Hippocampal formation (tissue), 2 donors: Measurements from ENCODE around the gene PROCR.
"Not testable (repeated sequence)": the region's sequence is repeated elsewhere in the genome, so short reads cannot be mapped to it uniquely, and the experiment has no call there.

Source experiments
- DNase-seq, 2 donors: peaks; one replicate each; lab custom pipeline; 2025; lab: John Stamatoyannopoulos, UW

The PROCR gene

DNA sequence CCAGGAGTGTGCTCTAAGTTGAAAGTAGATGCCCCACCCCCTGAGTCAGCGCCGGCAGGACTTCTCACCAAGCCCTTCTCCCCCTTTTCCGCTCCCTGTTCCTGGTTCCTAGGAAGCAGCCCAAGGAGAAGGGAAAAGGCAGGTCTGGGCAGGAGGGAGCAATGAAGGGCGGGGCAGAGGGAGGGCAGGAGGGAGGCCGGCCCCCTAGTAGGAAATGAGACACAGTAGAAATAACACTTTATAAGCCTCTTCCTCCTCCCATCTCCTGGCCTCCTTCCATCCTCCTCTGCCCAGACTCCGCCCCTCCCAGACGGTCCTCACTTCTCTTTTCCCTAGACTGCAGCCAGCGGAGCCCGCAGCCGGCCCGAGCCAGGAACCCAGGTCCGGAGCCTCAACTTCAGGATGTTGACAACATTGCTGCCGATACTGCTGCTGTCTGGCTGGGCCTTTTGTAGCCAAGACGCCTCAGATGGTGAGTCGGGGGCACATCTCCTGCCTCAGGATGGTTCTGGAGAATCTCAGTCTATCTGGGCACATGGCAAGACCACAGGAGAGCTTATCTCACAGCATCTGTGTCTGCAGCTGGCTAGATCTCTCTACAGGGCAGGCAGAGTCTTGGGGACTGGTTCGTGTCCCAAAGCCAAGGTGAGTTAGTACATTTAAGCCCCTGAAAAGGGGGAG, at the start of gene PROCR:
Gene PROCR (plus strand): TSS at position 320 of the 681 bp plus-strand sequence. CDS start 83 bp downstream, at position 403.
- DNase-seq, result peak; percentile 14 to 46

DNA sequence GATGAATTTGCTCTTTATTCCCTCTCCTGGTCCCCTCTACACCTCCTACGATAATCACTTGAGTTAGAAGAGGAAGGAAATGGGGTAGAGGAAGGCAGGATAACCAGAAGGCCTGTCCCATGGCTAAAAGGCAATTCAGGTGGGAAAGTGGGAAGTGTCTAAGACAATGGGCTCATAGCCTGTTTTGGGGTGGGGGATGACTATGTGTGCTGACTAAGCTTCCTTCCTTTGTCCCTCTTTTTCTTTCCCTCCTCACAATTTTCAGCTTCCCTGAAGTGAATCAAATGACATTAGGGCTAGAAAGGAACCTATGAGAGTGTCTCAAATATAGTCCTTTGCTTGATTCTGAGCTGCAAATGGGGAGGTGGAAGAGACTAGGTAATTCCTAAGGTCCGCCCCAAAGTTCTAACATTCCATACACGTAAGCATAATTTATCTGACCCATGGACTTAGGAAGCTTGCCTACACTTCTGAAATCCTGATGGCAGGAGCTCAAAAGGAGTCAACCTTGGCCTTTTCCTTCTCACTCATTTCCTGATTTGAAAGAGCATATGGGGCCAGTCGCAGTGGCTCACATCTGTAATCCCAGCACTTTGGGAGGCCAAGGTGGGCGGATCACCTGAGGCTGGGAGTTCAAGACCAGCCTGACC, 49.0 kb upstream of the PROCR start:
- no peak for DNase-seq

DNA sequence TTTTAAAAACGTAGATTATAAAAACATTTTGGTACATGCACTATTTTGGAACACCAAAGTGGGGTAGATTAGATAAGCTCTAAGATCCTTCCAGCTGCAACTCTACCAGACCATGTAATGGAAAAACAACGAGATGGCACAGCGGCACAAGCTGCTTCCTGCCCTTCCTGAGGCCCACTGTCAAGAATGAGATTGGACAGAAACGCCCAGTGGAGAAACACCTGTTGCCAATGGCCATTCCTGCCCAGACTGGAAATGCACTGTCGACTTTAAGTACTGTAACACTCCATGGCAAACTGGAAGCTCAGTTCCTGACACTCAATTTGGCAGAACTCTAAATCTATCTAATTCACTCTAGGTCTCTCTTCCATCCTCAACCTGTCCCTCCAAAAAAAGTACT, 46.1 kb upstream of the PROCR start:
- no peak for DNase-seq

DNA sequence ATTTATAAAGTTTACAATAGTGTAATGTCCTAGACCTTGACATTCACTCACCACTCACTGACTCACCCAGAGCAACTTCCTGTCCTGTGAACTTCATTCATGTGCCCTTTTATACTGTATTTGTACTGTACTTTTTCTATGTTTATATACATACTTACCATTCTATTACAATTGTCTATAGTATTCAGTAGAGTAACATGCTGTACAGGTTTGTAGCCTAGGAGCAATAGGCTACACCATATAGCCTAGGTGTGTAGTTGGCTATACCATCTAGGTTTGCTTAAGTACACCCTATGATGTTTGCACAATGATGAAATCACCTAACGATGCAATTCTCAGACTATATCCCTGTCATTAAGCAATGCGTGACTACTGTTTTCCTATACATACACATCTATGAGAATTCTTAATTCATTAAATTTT, 42.2 kb upstream of the PROCR start:
- no peak for DNase-seq

DNA sequence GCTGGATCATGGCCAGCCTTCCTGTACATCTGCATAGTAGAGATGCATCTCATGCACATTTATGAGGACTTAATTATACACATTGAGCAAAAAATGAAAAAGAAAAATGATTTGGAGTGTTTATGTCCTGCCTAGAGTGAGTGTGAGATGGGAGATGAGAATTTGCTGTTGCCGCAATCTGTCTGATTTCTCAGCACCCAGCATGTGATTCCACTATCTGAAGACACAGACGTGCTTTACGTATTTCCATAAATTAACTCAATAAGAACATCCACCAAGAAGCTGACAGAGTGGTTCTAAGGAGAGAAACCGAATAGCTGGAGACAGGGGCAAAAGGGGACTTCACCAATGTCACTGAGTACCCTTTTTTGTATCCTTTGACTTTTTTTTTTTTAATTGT, 39.9 kb upstream of the PROCR start:
- DNase-seq, result no peak

DNA sequence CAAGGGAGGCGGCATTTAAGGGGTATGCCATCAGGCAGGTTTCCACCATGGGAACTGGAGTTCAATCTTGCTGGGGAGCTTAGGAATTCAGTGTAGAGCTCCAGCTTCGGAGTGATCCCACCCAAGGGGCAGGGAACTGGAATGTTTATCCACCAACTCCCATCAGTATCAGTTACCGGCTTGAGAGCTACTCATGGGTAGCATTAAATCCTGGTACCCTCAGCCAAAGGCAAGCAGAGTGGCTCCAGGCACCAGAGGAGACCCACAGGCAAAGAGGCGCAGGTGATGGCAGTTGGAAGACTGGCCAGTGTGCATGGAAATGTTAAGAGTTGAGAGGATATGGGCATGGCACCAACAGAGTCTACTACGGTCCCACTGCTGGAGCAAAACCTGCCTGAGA, 38.8 kb upstream of the PROCR start:
- DNase-seq, result no peak

DNA sequence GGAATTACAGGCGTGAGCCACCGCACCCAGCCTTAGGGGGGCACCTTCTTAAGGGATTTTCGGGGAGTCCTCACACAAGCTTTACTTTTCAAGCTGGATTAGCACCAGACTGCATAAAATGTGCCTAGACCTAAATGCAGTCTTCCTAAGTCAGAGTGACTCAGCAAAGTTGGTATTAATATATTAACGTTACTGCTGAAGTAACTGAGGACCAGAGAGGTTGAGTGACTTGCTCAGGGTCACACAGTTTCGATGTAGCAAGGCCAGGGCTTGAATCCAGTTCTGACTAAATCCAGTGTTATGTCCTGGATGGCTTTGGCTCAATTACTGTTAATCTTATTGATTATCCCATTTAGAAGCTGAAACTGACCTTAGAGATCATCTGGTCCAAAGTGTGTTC, 38.1 kb upstream of the PROCR start:
- no peak for DNase-seq

DNA sequence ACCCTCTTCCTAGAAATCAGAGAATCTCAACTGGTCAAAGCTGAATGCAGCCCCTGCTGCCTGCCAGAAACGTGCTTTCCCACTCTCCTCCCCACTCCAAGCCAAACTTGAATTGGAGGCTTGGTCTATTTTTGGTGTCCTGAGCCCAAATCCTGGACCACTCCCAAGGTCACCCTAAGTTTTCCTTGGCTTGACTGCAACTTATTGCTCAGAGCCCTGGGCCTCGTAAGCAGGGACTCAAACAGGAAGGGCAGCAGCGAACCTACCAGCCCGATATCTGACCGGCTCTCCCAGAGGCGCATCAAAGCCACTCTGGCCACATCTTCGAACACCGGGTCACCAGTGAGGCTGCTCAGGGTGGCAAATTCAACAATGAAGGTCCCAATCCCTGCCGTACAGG, 37.4 kb upstream of the PROCR start:
- DNase-seq, result no peak

DNA sequence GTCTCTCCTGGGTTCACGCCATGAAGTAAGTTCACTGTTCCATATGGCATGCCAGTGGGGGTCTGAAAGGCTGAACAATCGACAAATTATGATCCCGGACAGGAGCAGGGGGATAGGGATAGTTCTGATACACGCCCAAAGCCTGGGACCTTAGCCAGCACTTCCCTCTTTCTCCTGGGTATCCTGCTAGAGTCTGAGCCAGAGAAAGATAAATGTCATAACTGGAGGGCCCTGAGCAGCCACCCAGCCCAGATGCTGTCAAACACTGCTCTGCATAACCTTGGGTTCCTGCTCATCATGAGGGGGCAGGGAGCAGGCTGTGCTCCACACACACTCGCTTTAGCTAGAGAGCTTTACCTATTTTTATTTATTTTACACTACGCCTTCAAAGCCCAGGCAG, 37.0 kb upstream of the PROCR start:
- DNase-seq, result no peak

DNA sequence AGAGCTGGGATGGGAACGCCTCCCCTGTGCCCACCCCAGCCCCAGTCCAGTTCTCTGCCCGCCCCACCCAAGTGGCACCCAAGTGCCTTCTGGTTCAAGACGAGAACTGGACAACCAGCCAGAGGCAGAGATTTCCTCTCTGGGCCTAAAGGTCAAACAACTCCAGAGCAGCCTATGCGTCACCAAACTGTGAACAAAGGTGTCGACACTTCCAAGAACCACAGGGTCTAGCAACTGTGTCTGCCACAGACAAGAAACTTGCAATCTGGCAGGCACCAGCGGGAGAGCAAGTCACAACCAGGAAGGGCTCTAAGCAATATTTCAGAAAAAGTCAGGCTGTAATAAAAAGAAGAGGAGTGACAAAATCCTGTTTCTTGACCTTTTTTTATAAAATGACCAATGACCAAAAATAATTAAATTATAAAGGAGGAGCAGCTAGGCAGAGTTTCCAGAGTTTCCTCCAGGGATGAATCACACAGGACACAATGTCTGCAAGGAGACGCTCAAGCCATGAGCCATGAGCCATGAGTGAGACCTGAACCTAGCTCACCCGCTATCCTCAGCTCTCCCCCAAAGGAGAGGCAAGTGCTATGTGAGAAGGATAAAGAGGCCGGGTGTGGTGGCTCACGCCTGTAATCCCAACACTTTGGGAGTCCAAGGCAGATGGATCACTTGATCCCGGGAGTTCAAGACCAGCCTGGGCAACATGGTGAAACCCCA, 35.8 kb upstream of the PROCR start:
- no peak for DNase-seq

DNA sequence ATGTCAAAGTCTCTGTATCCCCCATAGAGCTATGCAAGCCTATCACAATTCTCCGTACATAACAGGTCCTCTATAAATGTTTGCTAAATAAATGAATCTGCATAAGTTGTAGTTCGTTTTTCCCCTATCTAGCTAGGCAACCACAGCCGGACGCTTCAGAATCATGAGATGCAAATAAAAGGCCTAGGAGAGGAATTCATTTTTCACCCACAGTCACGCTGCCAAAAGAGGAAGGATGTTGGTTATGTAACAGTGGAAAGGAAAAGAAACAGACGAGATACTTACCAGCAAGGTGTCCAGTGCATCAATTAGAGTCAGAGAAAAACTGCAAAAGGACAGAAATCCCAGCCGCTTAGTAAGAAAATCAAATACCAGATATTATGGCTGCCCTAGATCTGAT, 27.2 kb upstream of the PROCR start:
- DNase-seq, result no peak

DNA sequence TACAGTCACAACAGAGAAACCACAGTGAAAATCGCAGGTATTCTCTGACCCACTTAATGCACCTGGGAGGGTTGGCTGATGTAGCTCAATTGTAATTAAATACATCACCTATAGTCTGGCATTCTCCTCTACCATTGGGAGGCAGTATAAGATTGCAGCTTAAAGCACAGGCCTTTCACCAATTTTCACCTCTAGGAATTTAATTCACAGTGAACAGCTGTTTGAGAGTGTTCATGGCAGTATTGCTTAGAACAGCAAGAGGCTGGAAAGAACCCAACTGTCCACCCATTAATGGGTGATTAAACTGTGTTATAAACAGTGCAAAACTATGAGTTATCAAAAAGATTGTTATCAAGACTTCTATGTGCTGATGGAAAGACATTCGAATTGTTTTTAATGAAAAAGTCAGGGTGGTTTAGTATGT, 26.7 kb upstream of the PROCR start:
- DNase-seq, result peak in 1 of 2 donors; percentile 14

DNA sequence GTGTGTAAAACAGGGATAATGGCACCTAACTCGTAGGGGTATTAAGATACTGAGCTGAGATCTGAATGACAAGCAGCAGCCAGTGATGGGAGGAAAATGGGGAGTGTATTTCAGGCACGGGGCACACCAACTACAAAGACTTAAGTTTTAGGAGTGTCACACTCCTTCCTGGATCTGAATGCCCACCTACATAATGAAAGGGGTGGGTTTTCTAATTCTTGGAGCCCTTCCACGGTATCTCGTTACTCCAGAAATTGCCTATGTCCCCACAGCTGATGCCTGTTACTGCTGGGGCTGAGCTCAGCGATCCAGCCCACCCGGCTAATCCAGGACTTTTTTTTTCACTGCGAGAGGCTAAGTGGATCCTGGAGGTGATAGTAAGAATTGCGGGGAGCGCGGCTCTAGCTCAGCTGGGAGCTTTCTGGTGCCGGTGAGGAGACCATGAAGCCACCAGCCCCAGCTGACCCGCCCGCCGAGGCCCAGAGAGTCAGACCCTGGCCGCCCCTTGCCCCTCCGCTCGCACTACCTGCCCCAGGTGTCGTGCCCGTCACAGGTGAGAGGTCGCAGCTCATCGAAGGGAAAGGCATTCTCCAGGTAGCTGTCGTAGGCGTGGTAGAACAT, 25.5 kb upstream of the PROCR start:
- DNase-seq, result no peak

DNA sequence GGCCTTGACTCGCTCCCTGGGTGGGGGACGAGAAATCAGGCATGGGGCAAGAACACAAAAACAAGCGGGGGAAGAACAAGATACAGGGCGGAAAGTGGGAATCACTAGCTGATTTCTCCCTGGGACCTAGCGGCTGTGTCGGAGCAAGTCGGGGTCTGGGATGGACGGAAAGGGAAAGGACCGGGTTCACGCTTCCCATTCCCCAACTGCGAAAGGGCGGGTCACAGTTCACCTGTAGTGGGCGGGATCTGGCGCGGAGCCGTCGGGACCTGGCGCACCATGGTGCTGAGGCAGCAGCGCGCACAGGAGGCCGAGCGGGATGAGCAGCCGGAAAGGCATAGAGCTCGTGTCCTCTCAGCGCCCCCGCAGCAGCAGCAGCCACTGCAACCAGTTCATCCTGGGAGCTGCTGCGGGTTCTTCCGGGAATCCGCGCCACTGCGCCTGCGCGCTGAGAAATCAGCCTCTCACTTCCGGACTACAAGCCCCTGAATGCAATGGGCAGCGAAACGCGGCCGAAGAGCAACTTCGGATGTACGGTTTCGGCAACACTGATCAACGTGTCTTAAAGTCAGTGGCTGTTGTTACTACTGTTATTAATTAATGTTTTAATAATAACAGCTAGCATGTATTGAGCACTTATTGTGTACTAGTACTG, 24.8 kb upstream of the PROCR start, which contains the start of gene EDEM2:
Gene EDEM2 (minus strand): TSS at position 417 of the 655 bp plus-strand sequence. CDS start 78 bp downstream, at position 339.
- peak; percentile 87 to 89 for DNase-seq

DNA sequence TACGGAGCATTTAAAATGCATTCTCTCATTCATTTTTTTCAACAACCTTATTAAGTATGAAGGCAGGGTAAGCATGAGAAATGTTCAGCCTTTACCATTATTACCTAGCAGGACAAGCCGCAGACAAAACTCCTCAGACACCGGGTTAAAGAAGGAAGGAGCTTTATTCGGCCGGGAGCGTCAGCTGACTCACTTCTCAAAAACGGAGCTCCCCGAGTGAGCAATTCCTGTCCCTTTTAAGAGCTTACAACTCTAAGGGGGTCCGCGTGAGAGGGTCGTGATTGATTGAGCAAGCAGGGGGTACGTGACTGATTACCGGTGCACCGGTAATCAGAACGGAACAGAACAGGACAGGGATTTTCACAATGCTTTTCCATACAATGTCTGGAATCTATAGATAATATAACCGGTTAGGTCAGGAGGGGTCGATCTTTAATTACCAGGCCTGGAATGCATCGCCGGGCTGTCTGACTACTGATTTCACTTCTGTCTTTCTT, 24.2 kb upstream of the PROCR start:
- not testable (repeated sequence) for DNase-seq

DNA sequence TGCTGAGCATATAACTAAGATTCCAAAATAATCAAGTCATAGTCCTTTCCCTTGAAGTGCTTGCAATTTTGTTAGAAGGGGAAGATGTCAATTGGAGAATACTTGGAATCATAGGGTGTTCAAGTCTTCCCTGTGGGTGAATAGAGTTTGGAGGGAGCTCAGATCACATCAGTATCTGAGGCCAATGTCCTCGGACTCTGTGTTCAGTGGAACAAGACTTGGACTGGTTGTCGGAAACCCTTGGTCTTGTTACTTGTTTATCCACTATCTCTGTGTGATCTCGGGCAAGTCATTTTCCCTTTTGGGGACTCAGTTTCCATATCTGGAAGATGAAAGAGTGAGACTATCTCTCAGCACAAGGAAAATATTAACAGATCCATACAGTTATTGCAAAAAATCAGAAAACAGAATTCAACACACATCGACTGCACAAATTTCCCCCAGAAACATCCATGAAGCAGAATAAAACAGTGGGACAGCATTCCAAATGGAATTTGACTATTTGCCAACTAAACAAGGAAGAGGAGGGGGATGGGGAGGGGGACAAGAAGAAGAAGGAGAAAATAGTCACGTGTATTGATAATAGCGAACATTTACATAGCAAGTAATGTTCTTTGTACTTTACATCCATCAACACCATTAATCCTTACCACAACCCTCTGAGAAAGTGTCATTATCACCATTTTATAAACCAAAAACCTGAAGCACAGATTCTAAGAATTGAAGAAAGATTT, 20.9 kb upstream of the PROCR start:
- no peak for DNase-seq

DNA sequence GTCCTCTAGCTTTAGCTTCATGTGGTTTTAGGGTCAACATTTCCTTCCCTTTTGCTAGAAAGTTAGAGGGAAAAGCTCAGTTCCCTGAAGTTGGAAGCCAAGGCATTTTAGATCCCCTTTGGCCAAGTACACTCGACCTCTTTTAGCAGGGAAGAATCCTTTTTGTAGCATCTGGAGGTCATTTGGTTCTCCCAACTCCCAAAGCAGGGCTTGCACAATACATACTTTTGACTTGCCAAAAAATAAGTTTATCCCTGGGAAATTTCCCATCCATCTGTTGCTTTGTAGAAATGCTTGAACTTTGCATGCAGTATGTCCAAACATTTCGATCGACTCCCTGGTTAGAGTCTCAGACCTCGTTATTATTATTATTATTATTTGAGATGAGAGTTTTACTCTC, 20.1 kb upstream of the PROCR start:
- no peak for DNase-seq

DNA sequence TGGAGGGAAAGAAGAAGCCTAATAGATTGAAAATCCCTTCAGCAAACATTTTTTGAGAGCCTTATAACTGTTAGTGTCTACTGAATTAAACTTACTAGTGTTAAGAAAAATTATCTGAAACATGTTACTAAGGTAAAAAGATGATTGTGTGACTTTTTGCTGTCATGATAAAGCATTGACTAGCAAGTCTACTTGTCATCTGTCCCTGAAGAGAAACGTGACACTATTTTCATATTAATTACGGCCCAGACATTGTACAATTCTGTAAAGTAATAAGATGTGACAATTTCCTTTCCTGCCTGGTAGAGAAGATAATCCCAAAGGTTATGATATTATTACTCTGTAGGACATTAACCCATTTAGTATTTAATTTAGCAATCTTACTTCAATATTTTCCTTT, 15.9 kb upstream of the PROCR start:
- DNase-seq, result no peak

DNA sequence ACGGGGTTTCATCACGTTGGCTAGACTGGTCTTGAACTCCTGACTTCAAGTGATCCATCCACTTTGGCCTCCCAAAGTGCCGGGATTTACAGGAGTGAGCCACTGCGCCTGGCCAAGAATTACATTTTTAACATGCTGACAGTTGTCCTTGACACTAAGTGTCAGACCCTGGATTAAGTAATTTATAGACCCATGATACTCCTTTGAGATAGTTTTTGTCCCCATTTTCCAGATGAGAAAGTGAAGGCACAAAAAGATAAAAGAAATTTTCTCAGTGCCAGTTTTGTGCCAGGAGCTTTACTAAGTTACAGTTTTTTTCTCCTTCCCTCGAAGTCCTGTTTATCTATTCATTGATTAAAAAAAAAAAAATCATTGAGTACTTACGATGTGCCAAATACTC, 14.9 kb upstream of the PROCR start:
- DNase-seq, result no peak

DNA sequence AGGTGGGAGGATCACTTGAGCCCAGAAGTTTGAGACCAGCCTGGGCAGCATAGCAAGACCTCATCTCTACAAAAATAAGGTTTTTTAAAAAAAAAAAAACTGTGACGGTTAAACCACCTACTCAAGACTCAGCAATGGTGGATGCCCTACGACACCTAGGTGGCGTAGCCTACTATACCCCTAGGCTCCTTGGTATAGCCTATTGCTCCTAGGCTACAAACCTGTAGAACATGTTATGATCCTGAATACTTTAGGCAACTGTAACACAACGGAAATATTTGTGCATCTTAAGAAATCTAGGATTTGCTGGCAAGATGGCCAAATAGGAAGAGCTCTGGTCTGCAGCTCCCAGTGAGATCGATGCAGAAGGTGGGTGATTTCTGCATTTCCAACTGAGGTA, 11.5 kb upstream of the PROCR start:
- DNase-seq, result not testable (repeated sequence)

DNA sequence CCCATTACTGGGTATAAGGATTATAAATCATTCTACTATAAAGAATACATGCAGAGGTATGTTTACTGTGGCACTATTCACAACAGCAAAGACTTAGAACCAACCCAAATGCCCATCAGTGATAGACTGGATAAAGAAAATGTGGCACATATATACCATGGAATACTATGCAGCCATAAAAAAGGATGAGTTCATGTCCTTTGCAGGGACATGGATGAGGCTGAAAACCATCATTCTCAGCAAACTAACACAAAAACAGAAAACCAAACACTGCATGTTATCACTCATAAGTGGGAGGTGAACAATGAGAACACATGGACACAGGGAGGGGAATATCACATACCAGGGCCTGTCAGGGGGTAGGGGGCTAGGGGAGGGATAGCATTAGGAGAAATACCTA, 7.3 kb upstream of the PROCR start:
- not testable (repeated sequence) for DNase-seq
